Neural progenitor cell (in vitro differentiated cells): ENCODE measurements around the gene TXN2. TPM values are rescaled to one million over a fixed set of nuclear protein-coding genes. Genes with fewer than 3 reads are reported as not detected.

Experiments
- DNase-seq: peaks from one replicate; pipeline ENCODE4 v3.0.0-alpha.2; 2016; ENCODE audit warnings: low spot score
- H2AFZ ChIP-seq: fragments of 200-600 bp; sonication (generic); replicated peaks from 2 replicates; pipeline ENCODE4 v1.6.1; 2016; ENCODE audit warnings: antibody characterized with exemption
- H3F3A ChIP-seq: fragments of 200-600 bp; sonication (generic); 2 replicates; pipeline ENCODE4 v1.6.1; 2016; ENCODE audit warnings: antibody characterized with exemption, low read depth
- H3K27ac ChIP-seq: fragments of 200-600 bp; sonication (generic); 2 replicates; pipeline ENCODE4 v1.5.1; 2016; ENCODE audit warnings: mild to moderate bottlenecking
- H3K27me3 ChIP-seq: fragments of 200-600 bp; sonication (generic); 2 replicates; pipeline ENCODE4 v1.6.1; 2016; ENCODE audit warnings: mild to moderate bottlenecking, moderate library complexity
- H3K36me3 ChIP-seq: fragments of 200-600 bp; sonication (generic); 2 replicates; pipeline ENCODE4 v1.5.1; 2016
- H3K4me1 ChIP-seq: fragments of 200-600 bp; sonication (generic); 2 replicates; pipeline ENCODE4 v1.6.1; 2016; ENCODE audit warnings: mixed run types
- H3K4me2 ChIP-seq: fragments of 200-600 bp; sonication (generic); 2 replicates; pipeline ENCODE4 v1.6.1; 2016
- H3K4me3 ChIP-seq: fragments of 200-600 bp; sonication (generic); 2 replicates; pipeline ENCODE4 v1.5.1; 2016
- H3K79me2 ChIP-seq: fragments of 200-600 bp; sonication (generic); 2 replicates; pipeline ENCODE4 v1.6.1; 2016; ENCODE audit warnings: low read depth
- H3K9ac ChIP-seq: fragments of 200-600 bp; sonication (generic); 2 replicates; pipeline ENCODE4 v1.6.1; 2016
- H3K9me3 ChIP-seq: fragments of 200-600 bp; sonication (generic); 2 replicates; pipeline ENCODE4 v1.5.1; 2016; ENCODE audit warnings: low read depth
- H4K20me1 ChIP-seq: fragments of 200-600 bp; sonication (generic); 2 replicates; pipeline ENCODE4 v1.6.1; 2016; ENCODE audit warnings: low read depth
- H3K27ac Mint-ChIP-seq: 3 replicates; pipeline ENCODE4 v1.8.0; 2021; ENCODE audit warnings: mixed read lengths
- H3K27me3 Mint-ChIP-seq: 2 replicates; pipeline ENCODE4 v1.8.0; 2022; ENCODE audit warnings: low read depth, mild to moderate bottlenecking, inconsistent platforms, moderate library complexity, mixed read lengths; ENCODE audit not compliant: insufficient read depth
- H3K36me3 Mint-ChIP-seq: 3 replicates; pipeline ENCODE4 v1.8.0; 2021; ENCODE audit warnings: mixed read lengths
- H3K4me1 Mint-ChIP-seq: 3 replicates; pipeline ENCODE4 v1.8.0; 2021; ENCODE audit warnings: mixed read lengths
- H3K4me3 Mint-ChIP-seq: 3 replicates; pipeline ENCODE4 v1.8.0; 2021; ENCODE audit warnings: mild to moderate bottlenecking, moderate library complexity, mixed read lengths
- H3K9me3 Mint-ChIP-seq: 3 replicates; pipeline ENCODE4 v1.8.0; 2020; ENCODE audit warnings: mixed read lengths
- EZH2 ChIP-seq: fragments of 200-600 bp; sonication (generic); IDR thresholded peaks from 2 replicates; pipeline ENCODE4 v1.6.1; 2017; ENCODE audit warnings: antibody characterized with exemption, mild to moderate bottlenecking, moderate library complexity
- EZH2phosphoT487 ChIP-seq: fragments of 200-600 bp; sonication (generic); IDR thresholded peaks from 2 replicates; pipeline ENCODE4 v1.6.1; 2017; ENCODE audit warnings: antibody characterized with exemption
- total RNA-seq: library from RNA; depleted of rRNA; stranded (reverse); fragments of >200 nt; gene quantifications from 2 replicates; pipeline ENCODE4 v1.2.3, GENCODE V29; 2015; ENCODE audit warnings: low replicate concordance
- TF ChIP-seq, protein P1 (sequence below): fragments of 200-600 bp; sonication (generic); IDR thresholded peaks from 2 replicates; pipeline ENCODE4 v1.5.1; 2017; ENCODE audit warnings: antibody characterized with exemption, mild to moderate bottlenecking

The TXN2 gene
- total RNA-seq, 1 donor from 2014 or later = 19.8 TPM

DNA sequence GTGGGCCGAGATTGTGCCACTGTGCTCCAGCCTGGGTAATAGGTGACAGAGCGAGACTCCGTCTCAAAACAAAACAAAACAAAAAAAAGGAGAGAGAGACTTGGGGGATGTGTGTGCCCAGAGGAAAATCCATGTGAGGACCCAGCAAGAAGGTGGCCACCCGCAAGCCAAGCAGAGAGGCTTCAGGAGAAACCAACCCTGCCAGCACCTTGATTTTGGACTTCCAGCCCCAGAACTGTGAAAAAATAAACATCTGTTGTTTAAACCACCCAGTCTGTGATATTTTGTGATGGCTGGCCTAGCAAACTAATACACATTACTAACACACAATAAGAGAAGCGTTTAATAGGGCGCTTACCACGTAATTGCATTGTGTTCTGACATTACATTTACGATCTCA lies 21.2 kb downstream of the TXN2 start:
- H3K36me3 ChIP-seq = no peaks in the 10 kb centered on the region
- H3K4me1 ChIP-seq = peaks cover 13% of the 10 kb centered on the region
- H3K9me3 ChIP-seq = no peaks in the 10 kb centered on the region
- H3K27me3 ChIP-seq = no peaks in the 10 kb centered on the region
- no peak overlapping the region for H3K4me2 ChIP-seq
- TF ChIP-seq EZH2 (no peak), EZH2phosphoT487 (no peak)
- TF ChIP-seq, protein P1, sequence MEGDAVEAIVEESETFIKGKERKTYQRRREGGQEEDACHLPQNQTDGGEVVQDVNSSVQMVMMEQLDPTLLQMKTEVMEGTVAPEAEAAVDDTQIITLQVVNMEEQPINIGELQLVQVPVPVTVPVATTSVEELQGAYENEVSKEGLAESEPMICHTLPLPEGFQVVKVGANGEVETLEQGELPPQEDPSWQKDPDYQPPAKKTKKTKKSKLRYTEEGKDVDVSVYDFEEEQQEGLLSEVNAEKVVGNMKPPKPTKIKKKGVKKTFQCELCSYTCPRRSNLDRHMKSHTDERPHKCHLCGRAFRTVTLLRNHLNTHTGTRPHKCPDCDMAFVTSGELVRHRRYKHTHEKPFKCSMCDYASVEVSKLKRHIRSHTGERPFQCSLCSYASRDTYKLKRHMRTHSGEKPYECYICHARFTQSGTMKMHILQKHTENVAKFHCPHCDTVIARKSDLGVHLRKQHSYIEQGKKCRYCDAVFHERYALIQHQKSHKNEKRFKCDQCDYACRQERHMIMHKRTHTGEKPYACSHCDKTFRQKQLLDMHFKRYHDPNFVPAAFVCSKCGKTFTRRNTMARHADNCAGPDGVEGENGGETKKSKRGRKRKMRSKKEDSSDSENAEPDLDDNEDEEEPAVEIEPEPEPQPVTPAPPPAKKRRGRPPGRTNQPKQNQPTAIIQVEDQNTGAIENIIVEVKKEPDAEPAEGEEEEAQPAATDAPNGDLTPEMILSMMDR = no peak
- H3K27ac Mint-ChIP-seq = peak overlapping the region; percentile 92
- no peak overlapping the region for H3K4me3 Mint-ChIP-seq
- no peak overlapping the region for H3K27ac ChIP-seq
- no peaks in the 10 kb centered on the region for H3K9me3 Mint-ChIP-seq
- H3K79me2 ChIP-seq = no peaks in the 10 kb centered on the region
- peaks cover 35% of the 10 kb centered on the region for H3K4me1 Mint-ChIP-seq
- no peak for DNase-seq
- no peaks in the 10 kb centered on the region for H4K20me1 ChIP-seq
- H3K36me3 Mint-ChIP-seq = no peaks in the 10 kb centered on the region
- no peak overlapping the region for H3K9ac ChIP-seq
- H3K4me3 ChIP-seq = no peak overlapping the region
- H2AFZ ChIP-seq = no peak overlapping the region
- H3F3A ChIP-seq = peaks cover 34% of the 10 kb centered on the region
- no peaks in the 10 kb centered on the region for H3K27me3 Mint-ChIP-seq

DNA sequence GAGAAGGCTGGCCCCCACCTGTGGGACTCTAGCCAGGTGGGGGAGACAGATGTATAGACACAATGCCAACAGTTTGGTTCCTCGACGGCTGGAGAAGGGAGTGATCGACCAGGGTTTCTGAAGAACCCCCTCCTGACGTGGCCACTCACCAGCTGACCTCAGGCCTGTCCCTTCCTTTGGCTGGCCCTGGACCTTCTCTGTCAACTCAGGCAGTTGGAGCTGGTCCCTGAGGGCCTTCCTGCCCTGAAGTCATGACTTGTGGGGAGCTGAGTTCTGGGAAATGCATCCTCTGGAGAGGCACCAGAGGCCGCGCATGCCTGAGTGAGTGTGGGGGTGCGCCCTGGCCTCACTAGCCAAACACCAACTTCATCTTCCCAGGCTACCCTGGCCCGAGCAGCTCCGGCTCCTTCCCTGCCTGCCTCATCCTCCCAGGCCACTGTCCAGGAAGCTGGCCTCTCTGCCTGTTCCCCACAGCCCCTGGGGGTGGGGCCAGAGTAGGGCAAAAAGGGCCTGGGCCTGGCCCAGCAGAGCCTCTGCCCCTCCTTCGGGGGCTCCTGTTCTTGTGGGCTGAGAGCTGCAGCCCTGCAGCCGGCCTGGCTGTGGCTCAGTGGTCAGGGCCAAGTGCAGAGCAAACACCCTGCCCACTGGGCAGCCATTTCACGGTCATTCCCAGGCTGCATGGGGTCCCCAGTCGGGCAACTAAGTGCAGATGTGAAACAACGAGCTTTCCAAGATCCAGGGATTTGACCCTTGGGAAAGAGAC lies 23.6 kb downstream of the TXN2 start:
- H3K9me3 ChIP-seq = no peaks in the 10 kb centered on the region
- no peak overlapping the region for H3K9ac ChIP-seq
- no peaks in the 10 kb centered on the region for H4K20me1 ChIP-seq
- H3K27me3 ChIP-seq = no peaks in the 10 kb centered on the region
- no peaks in the 10 kb centered on the region for H3K79me2 ChIP-seq
- peaks cover 14% of the 10 kb centered on the region for H3K4me1 ChIP-seq
- H3K27ac Mint-ChIP-seq = peak overlapping the region; percentile 53
- H3K4me3 ChIP-seq = no peak overlapping the region
- no peak overlapping the region for H3K27ac ChIP-seq
- H3K27me3 Mint-ChIP-seq = peaks cover 2% of the 10 kb centered on the region
- no peaks in the 10 kb centered on the region for H3K36me3 ChIP-seq
- peaks cover 38% of the 10 kb centered on the region for H3K4me1 Mint-ChIP-seq
- DNase-seq = no peak
- peaks cover 48% of the 10 kb centered on the region for H3F3A ChIP-seq
- no peak overlapping the region for H3K4me3 Mint-ChIP-seq
- peak overlapping the region; percentile 12 for H2AFZ ChIP-seq
- TF ChIP-seq EZH2 = no peak
- TF ChIP-seq EZH2phosphoT487 = no peak
- H3K36me3 Mint-ChIP-seq = no peaks in the 10 kb centered on the region
- H3K9me3 Mint-ChIP-seq = no peaks in the 10 kb centered on the region
- H3K4me2 ChIP-seq = no peak overlapping the region

DNA sequence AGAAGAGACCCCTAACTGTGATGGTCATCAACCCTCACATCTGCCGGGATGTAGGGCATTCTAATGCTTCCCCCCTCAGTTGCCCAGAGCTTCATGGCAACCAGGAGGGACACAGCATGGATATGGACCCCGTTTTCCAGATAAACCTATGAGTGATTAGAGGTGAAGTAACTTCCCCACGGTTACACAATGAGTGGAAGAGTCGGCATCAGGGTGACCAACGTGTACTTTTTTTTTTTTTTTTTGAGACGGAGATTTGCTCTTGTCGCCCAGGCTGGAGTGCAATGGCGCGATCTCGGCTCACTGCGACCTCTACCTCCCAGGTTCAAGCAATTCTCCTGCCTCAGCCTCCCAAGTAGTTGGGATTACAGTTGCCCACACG lies 25.0 kb downstream of the TXN2 start:
- Histone ChIP-seq H3K4me2 (no peak overlapping the region), H3K79me2 (no peaks in the 10 kb centered on the region), H3K4me3 (no peak overlapping the region), H3K9ac (no peak overlapping the region), H3K4me1 (peaks cover 14% of the 10 kb centered on the region), H3K27me3 (no peaks in the 10 kb centered on the region), H3K9me3 (no peaks in the 10 kb centered on the region), H3K36me3 (no peaks in the 10 kb centered on the region), H4K20me1 (no peaks in the 10 kb centered on the region), H3F3A (peaks cover 48% of the 10 kb centered on the region), H3K27ac (no peak overlapping the region), H2AFZ (no peak overlapping the region)
- Mint-ChIP-seq H3K27me3 (peaks cover 2% of the 10 kb centered on the region), H3K4me3 (peak overlapping the region; percentile 59), H3K36me3 (no peaks in the 10 kb centered on the region), H3K4me1 (peaks cover 39% of the 10 kb centered on the region), H3K27ac (peak overlapping the region; percentile 76), H3K9me3 (no peaks in the 10 kb centered on the region)
- TF ChIP-seq, protein P1 = no peak
- TF ChIP-seq EZH2 = no peak
- no peak for DNase-seq
